ENCODE results near the gene FGF14. TPM values are rescaled to one million over a fixed set of nuclear protein-coding genes. Genes with fewer than 3 reads are reported as not detected.

The FGF14 gene
- total RNA-seq, 1 experiment from 2014 or later, result 0.22 TPM

DNA sequence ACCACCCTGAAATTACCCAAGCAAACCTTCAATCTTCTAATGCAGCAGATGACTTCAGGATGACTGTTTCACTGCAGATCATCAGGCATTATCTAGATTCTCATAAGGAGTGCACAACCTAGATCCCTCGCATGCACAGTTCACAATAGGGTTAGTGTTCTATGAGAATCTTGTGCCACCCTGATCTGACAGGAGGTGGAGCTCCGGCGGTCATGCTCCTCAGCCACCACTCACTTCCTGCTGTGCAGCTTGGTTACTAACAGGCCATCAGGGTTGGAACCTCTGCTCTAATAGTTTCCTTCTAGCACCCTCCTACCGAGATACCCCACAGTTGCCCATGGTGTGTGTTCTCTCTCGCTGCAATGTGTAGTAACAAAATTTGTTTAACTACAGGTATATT lies 442.8 kb downstream of the FGF14 start:
- no peaks in the 10 kb centered on the region for H3K9me3 ChIP-seq (ENCODE audit: control insufficient read depth, low read depth, low read length)
- no peak overlapping the region for H2BK15ac ChIP-seq (ENCODE audit: low read depth, low read length)
- H4K91ac ChIP-seq (ENCODE audit: insufficient read length, low read depth, low read length), result no peak overlapping the region
- H2BK5ac ChIP-seq (ENCODE audit: insufficient read length, low read length), result no peak overlapping the region
- H3K18ac ChIP-seq (ENCODE audit: insufficient read length, low read depth, low read length), result no peak overlapping the region
- H2BK20ac ChIP-seq (ENCODE audit: low read depth, low read length, poor library complexity, severe bottlenecking), result no peak overlapping the region
- no peak overlapping the region for H4K5ac ChIP-seq (ENCODE audit: insufficient read length, low read depth, low read length)
- no peak overlapping the region for H2BK120ac ChIP-seq (ENCODE audit: low read depth, low read length, poor library complexity, severe bottlenecking)
- Mint-ChIP-seq H3K27ac (no peak overlapping the region), H3K36me3 (ENCODE audit: insufficient read depth in 1 of 3, low read depth in 3 of 3) (no peaks in the 10 kb centered on the region; a peak in 1 of 7 replicates), H3K27me3 (ENCODE audit: low read depth) (no peaks in the 10 kb centered on the region), H3K4me1 (no peaks in the 10 kb centered on the region), H3K4me3 (no peak overlapping the region), H3K9me3 (no peaks in the 10 kb centered on the region; a peak in 1 of 5 replicates)
- DNase-seq, result no peak
- H3K79me2 ChIP-seq (ENCODE audit: insufficient read depth, low read length), result no peaks in the 10 kb centered on the region
- no peak overlapping the region for H3K23ac ChIP-seq (ENCODE audit: insufficient read length, low read depth, low read length)
- no peak overlapping the region for H2AK5ac ChIP-seq (ENCODE audit: insufficient read length, low read length)
- H3K23me2 ChIP-seq (ENCODE audit: insufficient read length, low read depth, low read length, poor library complexity, severe bottlenecking), result no peaks in the 10 kb centered on the region
- no peak overlapping the region for H2BK12ac ChIP-seq (ENCODE audit: insufficient read length, low read depth, low read length)
- WGBS (ENCODE audit: extremely low coverage, insufficient read length, low lambda C conversion rate), result no CpG with 5 or more reads among the region's 5 CpGs
- no peak overlapping the region for H4K8ac ChIP-seq (replicated peaks; ENCODE audit: insufficient read length, low read depth, low read length)
- H3K4ac ChIP-seq (ENCODE audit: low read depth, low read length), result no peak overlapping the region
- H3K4me2 ChIP-seq (ENCODE audit: insufficient read depth, insufficient read length, low read length), result no peak overlapping the region
- no peak overlapping the region for H2AFZ ChIP-seq (ENCODE audit: low read length)
- no peaks in the 10 kb centered on the region for H4K20me1 ChIP-seq (ENCODE audit: control insufficient read depth, insufficient read depth, insufficient read length)
- H3K27me3 ChIP-seq (ENCODE audit: insufficient read depth, low read length), result no peaks in the 10 kb centered on the region
- H3K56ac ChIP-seq (ENCODE audit: insufficient read length, low read depth, low read length), result no peak overlapping the region
- no peak overlapping the region for H3K14ac ChIP-seq (ENCODE audit: insufficient read depth, low read length)
- no peaks in the 10 kb centered on the region for H3K4me1 ChIP-seq (ENCODE audit: insufficient read depth, low read length)
- TF ChIP-seq, protein P1, sequence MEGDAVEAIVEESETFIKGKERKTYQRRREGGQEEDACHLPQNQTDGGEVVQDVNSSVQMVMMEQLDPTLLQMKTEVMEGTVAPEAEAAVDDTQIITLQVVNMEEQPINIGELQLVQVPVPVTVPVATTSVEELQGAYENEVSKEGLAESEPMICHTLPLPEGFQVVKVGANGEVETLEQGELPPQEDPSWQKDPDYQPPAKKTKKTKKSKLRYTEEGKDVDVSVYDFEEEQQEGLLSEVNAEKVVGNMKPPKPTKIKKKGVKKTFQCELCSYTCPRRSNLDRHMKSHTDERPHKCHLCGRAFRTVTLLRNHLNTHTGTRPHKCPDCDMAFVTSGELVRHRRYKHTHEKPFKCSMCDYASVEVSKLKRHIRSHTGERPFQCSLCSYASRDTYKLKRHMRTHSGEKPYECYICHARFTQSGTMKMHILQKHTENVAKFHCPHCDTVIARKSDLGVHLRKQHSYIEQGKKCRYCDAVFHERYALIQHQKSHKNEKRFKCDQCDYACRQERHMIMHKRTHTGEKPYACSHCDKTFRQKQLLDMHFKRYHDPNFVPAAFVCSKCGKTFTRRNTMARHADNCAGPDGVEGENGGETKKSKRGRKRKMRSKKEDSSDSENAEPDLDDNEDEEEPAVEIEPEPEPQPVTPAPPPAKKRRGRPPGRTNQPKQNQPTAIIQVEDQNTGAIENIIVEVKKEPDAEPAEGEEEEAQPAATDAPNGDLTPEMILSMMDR (conservative IDR thresholded peaks at IDR 0.05), result 0 out of 3 replicates have a peak, but pooled peaks have one; percentile 12
- H3K27ac ChIP-seq (ENCODE audit: insufficient read length, low read depth, low read length), result no peak overlapping the region
- no peak overlapping the region for H3T11ph ChIP-seq (ENCODE audit: low read length)
- no peaks in the 10 kb centered on the region for H3K79me1 ChIP-seq (ENCODE audit: insufficient read depth, low read depth, low read length, poor library complexity, severe bottlenecking)
- no peak overlapping the region for H3K9ac ChIP-seq (ENCODE audit: extremely low read depth, insufficient read length, low read length)

Data from H9 (cell line).